HAP-1 (cell line): ENCODE results near the gene ADORA2A.

ENCODE experiments used
- DNase-seq, 2 experiments: peaks; one replicate each; pipeline ENCODE4 v3.0.0-alpha.2; 2016 to 2020; ENCODE audit warnings: low spot score in 2 of 2
- H3K27me3 ChIP-seq: fragments of 250-450 bp; sonication (Bioruptor Pico); 2 replicates; pipeline ENCODE4 v1.5.1; 2020; ENCODE audit warnings: low read depth, mild to moderate bottlenecking, moderate library complexity
- H3K36me3 ChIP-seq: fragments of 250-450 bp; sonication (Bioruptor Pico); replicated peaks from 2 replicates; pipeline ENCODE4 v1.5.1; 2020; ENCODE audit warnings: mild to moderate bottlenecking
- H3K4me1 ChIP-seq: fragments of 250-450 bp; sonication (Bioruptor Pico); 2 replicates; pipeline ENCODE4 v1.5.1; 2020; ENCODE audit warnings: mild to moderate bottlenecking
- H3K4me3 ChIP-seq: fragments of 250-450 bp; sonication (Bioruptor Pico); 2 replicates; pipeline ENCODE4 v1.5.1; 2020; ENCODE audit warnings: mild to moderate bottlenecking, moderate library complexity
- H3K9me3 ChIP-seq: fragments of 250-450 bp; sonication (Bioruptor Pico); 2 replicates; pipeline ENCODE4 v1.5.1; 2020; ENCODE audit warnings: mild to moderate bottlenecking, moderate library complexity
- in situ Hi-C: fragments of 300-500 bp; cut with MboI; formaldehyde crosslinking; loops from 3 replicates; pipeline ENCODE4 v1.14.3; 2020; ENCODE audit warnings: low sequenced_read_pairs, inconsistent platforms, mixed read lengths

Gene ADORA2A

DNA sequence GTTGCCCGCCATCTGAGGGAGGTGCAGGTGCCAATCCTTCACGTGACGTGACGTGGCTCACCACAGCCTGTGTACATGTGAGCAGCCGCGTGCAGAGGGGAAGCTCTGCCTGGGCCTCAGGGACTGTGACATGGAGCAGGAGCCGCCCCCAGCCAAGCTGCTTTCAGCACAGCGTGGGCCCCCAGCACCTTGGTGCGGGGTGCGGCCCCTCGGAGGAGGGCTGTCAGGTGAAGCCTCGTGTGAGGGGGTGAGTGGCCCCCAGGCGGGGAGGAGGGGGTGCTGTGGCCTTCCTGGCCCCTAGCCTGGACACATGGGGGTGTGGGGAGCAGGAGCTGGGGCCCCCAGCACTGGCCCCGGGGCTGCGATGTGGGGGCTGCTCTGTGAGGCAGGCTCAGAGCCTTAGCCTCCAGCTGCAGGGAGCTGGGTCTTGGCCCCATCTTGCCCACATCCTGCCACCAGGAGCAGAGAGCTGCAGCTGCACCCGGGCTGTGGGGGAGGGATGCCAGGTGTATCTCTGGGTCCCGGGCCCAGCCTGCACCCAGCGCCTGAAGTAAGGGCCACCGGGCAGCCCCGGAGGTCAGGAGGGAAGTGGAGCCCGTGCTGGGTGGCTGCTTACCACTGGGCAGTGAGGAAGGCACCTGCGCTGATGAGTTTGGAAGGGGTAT, at the start of gene ADORA2A:
Gene ADORA2A (plus strand): TSS at position 100 of the 665 bp plus-strand sequence. CDS start 5,806 bp downstream, outside the sequence.
- Histone ChIP-seq H3K27me3 (no peaks in the 10 kb centered on the region), H3K9me3 (no peaks in the 10 kb centered on the region), H3K4me3 (no peak within 1 kb of the TSS), H3K4me1 (peaks cover 4% of the 10 kb centered on the region; the same call in 1 of the 2 replicates), H3K36me3 (no peaks in the 10 kb centered on the region)
- in situ Hi-C loops: no loop called here
- DNase-seq: no peak

- peaks cover 23% of the 10 kb centered on the region for H3K36me3 ChIP-seq
- H3K27me3 ChIP-seq: no peaks in the 10 kb centered on the region
- in situ Hi-C loops: no loop called here
- no peak overlapping the region for H3K4me3 ChIP-seq
- H3K9me3 ChIP-seq: no peaks in the 10 kb centered on the region
- no peaks in the 10 kb centered on the region for H3K4me1 ChIP-seq
- no peak for DNase-seq
Observed at GRCh38 chr22:24379536-24379935, 47.9 kb upstream of the ADORA2A start.

DNA sequence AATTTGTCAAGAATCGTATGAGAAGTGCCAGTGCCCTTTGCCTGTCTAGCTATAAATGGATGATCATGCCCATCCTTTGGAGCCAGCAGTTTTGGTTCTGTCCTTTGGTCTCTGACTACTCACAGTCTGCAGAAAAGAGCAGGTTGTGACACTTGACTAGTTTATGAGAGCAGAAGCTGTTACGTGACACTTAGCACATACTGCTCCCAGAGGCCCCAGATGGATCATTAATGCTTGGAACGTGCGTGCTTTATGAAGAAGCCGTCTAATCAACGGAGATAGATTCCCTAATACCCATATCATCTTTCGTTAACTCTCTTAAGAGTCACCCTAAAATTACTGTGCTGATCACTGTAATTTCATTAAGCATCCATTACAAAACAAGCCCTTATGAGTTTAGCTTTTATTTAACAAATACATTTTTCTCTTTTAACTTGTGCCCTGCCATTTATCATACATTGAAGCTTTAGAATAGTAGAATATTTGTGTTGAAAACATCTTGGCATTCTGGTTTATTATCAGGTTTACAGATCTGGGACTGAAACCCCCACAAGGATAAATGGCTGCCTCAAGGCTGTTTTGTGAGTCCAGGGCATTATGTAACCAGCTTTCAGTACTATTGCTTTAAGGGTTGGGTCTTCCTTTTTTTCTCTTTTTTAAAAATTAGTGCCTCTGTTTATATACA, 47.0 kb upstream of the ADORA2A start:
- H3K4me1 ChIP-seq: no peaks in the 10 kb centered on the region
- DNase-seq: no peak
- H3K9me3 ChIP-seq: no peaks in the 10 kb centered on the region
- peaks cover 21% of the 10 kb centered on the region for H3K36me3 ChIP-seq
- no peak overlapping the region for H3K4me3 ChIP-seq
- in situ Hi-C loops: no loop called here
- no peaks in the 10 kb centered on the region for H3K27me3 ChIP-seq

GRCh38 chr22:24380905-24381230, 46.5 kb upstream of the ADORA2A start:
- Histone ChIP-seq H3K4me1 (no peaks in the 10 kb centered on the region), H3K36me3 (peaks cover 25% of the 10 kb centered on the region), H3K4me3 (no peak overlapping the region), H3K27me3 (no peaks in the 10 kb centered on the region), H3K9me3 (no peaks in the 10 kb centered on the region)
- in situ Hi-C loops: no loop called here
- DNase-seq: no peak

DNA sequence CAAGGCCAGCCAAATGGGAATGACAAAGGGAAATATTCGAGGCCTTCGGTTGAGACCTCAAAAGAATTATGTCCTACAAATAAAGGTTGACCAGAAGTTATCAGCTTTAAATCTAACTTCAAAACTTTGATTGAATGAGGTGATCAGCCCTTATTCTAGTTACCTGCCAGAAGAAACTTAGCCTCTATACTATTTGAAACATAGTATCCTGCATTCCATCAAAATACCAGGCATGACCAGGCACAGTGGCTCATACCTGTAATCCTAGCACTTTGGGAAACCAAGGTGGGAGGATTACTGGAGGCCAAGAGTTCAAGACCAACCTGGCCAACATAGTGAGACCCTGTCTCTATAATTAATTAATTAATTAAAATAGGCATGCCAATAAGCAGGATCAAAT, 44.3 kb upstream of the ADORA2A start:
- no peak for DNase-seq
- Histone ChIP-seq H3K36me3 (peaks cover 18% of the 10 kb centered on the region), H3K4me3 (no peak overlapping the region), H3K27me3 (no peaks in the 10 kb centered on the region), H3K9me3 (no peaks in the 10 kb centered on the region), H3K4me1 (no peaks in the 10 kb centered on the region)
- in situ Hi-C loops: no loop called here

DNA sequence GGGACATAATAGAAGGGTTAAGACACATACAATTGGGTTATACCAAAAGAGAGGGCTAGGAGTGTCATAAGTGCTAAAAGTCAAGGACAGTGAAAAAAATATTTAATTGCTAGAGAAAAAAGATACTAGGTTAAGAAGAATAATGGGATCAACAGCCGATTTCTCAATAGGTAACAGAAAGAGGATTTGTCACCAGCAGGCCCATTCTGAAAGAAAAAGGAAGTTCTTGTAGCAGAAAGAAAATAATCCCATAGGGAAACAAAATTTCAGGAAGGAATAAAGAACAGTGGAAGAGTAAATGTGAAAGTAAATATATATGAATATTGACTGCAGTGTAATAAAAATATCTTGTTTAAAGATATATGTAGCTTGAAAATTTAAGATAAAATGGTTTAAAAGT, 43.3 kb upstream of the ADORA2A start:
- H3K36me3 ChIP-seq: peaks cover 13% of the 10 kb centered on the region
- DNase-seq: no peak
- H3K27me3 ChIP-seq: no peaks in the 10 kb centered on the region
- H3K4me1 ChIP-seq: no peaks in the 10 kb centered on the region
- no peaks in the 10 kb centered on the region for H3K9me3 ChIP-seq
- no peak overlapping the region for H3K4me3 ChIP-seq
- in situ Hi-C loops: no loop called here

- Histone ChIP-seq H3K4me3 (no peak overlapping the region), H3K9me3 (no peaks in the 10 kb centered on the region), H3K36me3 (peaks cover 5% of the 10 kb centered on the region), H3K4me1 (no peaks in the 10 kb centered on the region), H3K27me3 (no peaks in the 10 kb centered on the region)
- DNase-seq: no peak
- in situ Hi-C loops: no loop called here
Observed at GRCh38 chr22:24386937-24387471, 40.4 kb upstream of the ADORA2A start.

DNA sequence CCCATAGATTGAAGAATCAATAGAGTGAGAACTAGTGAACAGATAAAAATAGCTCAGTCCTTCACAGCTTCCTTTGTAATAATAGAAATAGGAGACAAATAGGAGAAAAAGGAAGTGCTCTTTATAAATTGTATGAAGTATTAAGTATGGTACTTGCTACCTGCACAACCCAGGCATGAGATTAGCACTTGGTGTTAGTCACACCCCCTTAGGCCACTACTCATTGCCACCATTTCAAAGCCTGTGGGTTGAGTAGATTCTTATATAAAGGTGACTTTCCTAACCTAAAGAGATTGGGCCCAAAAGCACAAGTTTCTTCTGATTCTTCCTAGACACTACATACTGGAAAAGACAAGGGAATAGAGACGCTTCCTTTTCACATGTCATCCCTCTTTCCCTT, 37.7 kb upstream of the ADORA2A start:
- H3K27me3 ChIP-seq: no peaks in the 10 kb centered on the region
- no peak overlapping the region for H3K4me3 ChIP-seq
- no peaks in the 10 kb centered on the region for H3K9me3 ChIP-seq
- peaks cover 5% of the 10 kb centered on the region for H3K36me3 ChIP-seq
- no peaks in the 10 kb centered on the region for H3K4me1 ChIP-seq
- no peak for DNase-seq
- in situ Hi-C loops: no loop called here

DNA sequence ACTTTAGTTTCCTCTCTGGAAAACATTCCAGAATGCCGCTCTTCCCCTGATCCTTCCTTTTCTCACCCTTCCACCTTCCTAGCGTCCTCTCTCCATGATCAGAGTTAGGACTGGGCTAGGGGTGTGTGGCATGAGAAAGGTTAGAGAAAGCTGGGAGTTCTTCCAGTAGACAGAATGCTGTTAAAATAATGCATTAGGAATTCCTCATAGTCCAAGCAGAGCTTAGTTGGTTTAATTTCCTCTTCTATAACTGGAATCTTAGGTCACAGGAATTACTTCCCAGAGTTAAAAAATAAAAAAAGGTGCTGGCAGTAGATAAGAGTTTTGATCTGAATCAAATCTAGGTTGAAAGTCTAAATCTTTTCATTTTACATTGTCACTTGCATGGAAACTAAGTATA, 37.2 kb upstream of the ADORA2A start:
- no peaks in the 10 kb centered on the region for H3K27me3 ChIP-seq
- no peaks in the 10 kb centered on the region for H3K9me3 ChIP-seq
- no peak for DNase-seq
- in situ Hi-C loops: no loop called here
- no peak overlapping the region for H3K4me3 ChIP-seq
- no peaks in the 10 kb centered on the region for H3K4me1 ChIP-seq
- peaks cover 6% of the 10 kb centered on the region for H3K36me3 ChIP-seq

GRCh38 chr22:24390576-24390975, 36.8 kb upstream of the ADORA2A start:
- in situ Hi-C loops: no loop called here
- H3K4me1 ChIP-seq: no peaks in the 10 kb centered on the region
- DNase-seq: no peak

DNA sequence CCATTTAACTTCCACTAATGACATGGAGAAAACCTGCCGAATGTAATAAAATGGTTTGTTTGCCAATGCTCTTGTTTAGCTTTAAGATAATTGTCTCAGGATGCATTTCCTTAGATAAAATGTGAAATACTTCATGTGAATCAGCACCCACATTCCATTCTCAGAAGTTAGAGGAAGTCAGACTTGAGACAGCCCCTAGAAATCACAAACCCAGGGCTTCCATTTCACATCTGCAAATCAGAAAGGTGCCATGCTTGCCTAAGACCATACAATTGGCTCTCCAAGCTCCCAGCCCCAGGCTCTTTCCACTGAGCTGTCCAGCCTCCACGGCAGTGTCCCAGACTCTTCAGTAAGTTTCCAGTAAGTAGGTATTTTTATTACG, 35.6 kb upstream of the ADORA2A start:
- peaks cover 12% of the 10 kb centered on the region for H3K36me3 ChIP-seq
- no peak overlapping the region for H3K4me3 ChIP-seq
- no peaks in the 10 kb centered on the region for H3K27me3 ChIP-seq
- H3K4me1 ChIP-seq: no peaks in the 10 kb centered on the region
- no peak for DNase-seq
- in situ Hi-C loops: no loop called here
- no peaks in the 10 kb centered on the region for H3K9me3 ChIP-seq

More at GRCh38 chr22:24390576-24390975, 36.8 kb upstream of the ADORA2A start:
- Histone ChIP-seq H3K9me3 (no peaks in the 10 kb centered on the region), H3K36me3 (peaks cover 7% of the 10 kb centered on the region), H3K4me3 (no peak overlapping the region), H3K27me3 (no peaks in the 10 kb centered on the region)

- no peak for DNase-seq
- H3K36me3 ChIP-seq: peaks cover 16% of the 10 kb centered on the region
- H3K27me3 ChIP-seq: no peaks in the 10 kb centered on the region
- in situ Hi-C loops: no loop called here
- no peaks in the 10 kb centered on the region for H3K9me3 ChIP-seq
- H3K4me1 ChIP-seq: no peaks in the 10 kb centered on the region
- H3K4me3 ChIP-seq: no peak overlapping the region
Observed at GRCh38 chr22:24392218-24392931, 35.0 kb upstream of the ADORA2A start.

GRCh38 chr22:24393012-24393559, 34.3 kb upstream of the ADORA2A start:
- Histone ChIP-seq H3K27me3 (no peaks in the 10 kb centered on the region), H3K36me3 (peaks cover 18% of the 10 kb centered on the region), H3K4me1 (no peaks in the 10 kb centered on the region), H3K4me3 (no peak overlapping the region), H3K9me3 (no peaks in the 10 kb centered on the region)
- in situ Hi-C loops: no loop called here
- no peak for DNase-seq

DNA sequence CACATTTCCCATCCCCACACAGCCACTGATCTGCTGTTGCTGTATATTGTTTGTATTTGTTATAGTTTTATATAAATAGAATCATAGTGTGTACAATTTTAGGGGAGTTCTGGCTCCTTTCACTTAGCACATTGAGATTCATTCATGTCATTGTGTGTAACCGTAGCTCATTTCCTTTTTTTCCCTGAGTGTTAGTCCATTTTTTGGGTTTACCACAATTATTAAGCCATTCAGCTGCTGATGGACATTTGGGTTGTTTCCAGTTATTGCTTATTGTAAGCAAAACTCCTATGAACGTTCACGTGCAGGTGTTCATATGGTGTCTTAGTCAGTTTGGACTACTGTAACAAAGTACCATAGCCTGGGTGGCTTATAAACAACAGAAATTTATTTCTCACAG, 33.6 kb upstream of the ADORA2A start:
- in situ Hi-C loops: no loop called here
- Histone ChIP-seq H3K9me3 (no peaks in the 10 kb centered on the region), H3K4me3 (no peak overlapping the region), H3K27me3 (no peaks in the 10 kb centered on the region), H3K4me1 (no peaks in the 10 kb centered on the region), H3K36me3 (peaks cover 25% of the 10 kb centered on the region)
- DNase-seq: no peak
